Inflammatory macrophage (primary cell): ENCODE measurements around the gene ARPC1A.
A peak's percentile ranks its signal among the peaks of the same experiment; 100 is the strongest.
"Not testable (repeated sequence)": the region's sequence is repeated elsewhere in the genome, so short reads cannot be mapped to it uniquely, and the experiment has no call there.

Experiments used
- DNase-seq, 2 donors: peaks; one replicate each; pipeline ENCODE4 v3.0.0-alpha.2; 2020 to 2022
- total RNA-seq, 18 experiments: gene quantifications; one replicate each; lab custom pipeline; 2026; ENCODE audit warnings: mixed read lengths in 6 of 18, inconsistent platforms in 2 of 18; lab: John Stamatoyannopoulos, UW

Gene ARPC1A
- 4.2 to 9.3 (median 7.0) reads per million in 18 experiments for total RNA-seq

GRCh38 chr7:99325592-99326407 is at the start of gene ARPC1A:
Gene ARPC1A (plus strand): TSS chr7:99325898. CDS start chr7:99333354, 7,456 bp downstream.
- peak; percentile 94 to 95 for DNase-seq

- DNase-seq = no peak
Observed at GRCh38 chr7:99278180-99278579, 47.5 kb upstream of the ARPC1A start.

- DNase-seq = not testable (repeated sequence)
Observed at GRCh38 chr7:99284165-99284564, 41.5 kb upstream of the ARPC1A start.

- no peak for DNase-seq
Observed at GRCh38 chr7:99287779-99288534, 37.7 kb upstream of the ARPC1A start.

- no peak for DNase-seq
Observed at GRCh38 chr7:99289185-99289584, 36.5 kb upstream of the ARPC1A start.

GRCh38 chr7:99290148-99290547 is 35.5 kb upstream of the ARPC1A start:
- DNase-seq = not testable (repeated sequence)

GRCh38 chr7:99290980-99291607 is 34.6 kb upstream of the ARPC1A start:
- no peak for DNase-seq

GRCh38 chr7:99292127-99292526 is 33.6 kb upstream of the ARPC1A start:
- DNase-seq = no peak

GRCh38 chr7:99293167-99293566 is 32.5 kb upstream of the ARPC1A start:
- DNase-seq = no peak

- no peak for DNase-seq
Observed at GRCh38 chr7:99293650-99294049, 32.0 kb upstream of the ARPC1A start.

- no peak for DNase-seq
Observed at GRCh38 chr7:99296471-99296870, 29.2 kb upstream of the ARPC1A start.

GRCh38 chr7:99301496-99301895 is 24.2 kb upstream of the ARPC1A start:
- no peak for DNase-seq

- peak in 1 of 2 donors; percentile 29 for DNase-seq
Observed at GRCh38 chr7:99305473-99306260, 20.0 kb upstream of the ARPC1A start.

GRCh38 chr7:99308461-99309074 is 17.1 kb upstream of the ARPC1A start:
- no peak for DNase-seq

- no peak for DNase-seq
Observed at GRCh38 chr7:99309111-99309510, 16.6 kb upstream of the ARPC1A start.

- DNase-seq = no peak
Observed at GRCh38 chr7:99310004-99310403, 15.7 kb upstream of the ARPC1A start.

- DNase-seq = no peak
Observed at GRCh38 chr7:99311702-99312101, 14.0 kb upstream of the ARPC1A start.

GRCh38 chr7:99312316-99313203 is 13.1 kb upstream of the ARPC1A start:
- peak; percentile 80 to 82 for DNase-seq

GRCh38 chr7:99313204-99313573 is 12.5 kb upstream of the ARPC1A start:
- DNase-seq = no peak

- no peak for DNase-seq
Observed at GRCh38 chr7:99314504-99314903, 11.2 kb upstream of the ARPC1A start.

- DNase-seq = no peak
Observed at GRCh38 chr7:99320371-99320770, 5.3 kb upstream of the ARPC1A start.
